Measurements from ENCODE around the gene ARHGAP18.

The ARHGAP18 gene

DNA sequence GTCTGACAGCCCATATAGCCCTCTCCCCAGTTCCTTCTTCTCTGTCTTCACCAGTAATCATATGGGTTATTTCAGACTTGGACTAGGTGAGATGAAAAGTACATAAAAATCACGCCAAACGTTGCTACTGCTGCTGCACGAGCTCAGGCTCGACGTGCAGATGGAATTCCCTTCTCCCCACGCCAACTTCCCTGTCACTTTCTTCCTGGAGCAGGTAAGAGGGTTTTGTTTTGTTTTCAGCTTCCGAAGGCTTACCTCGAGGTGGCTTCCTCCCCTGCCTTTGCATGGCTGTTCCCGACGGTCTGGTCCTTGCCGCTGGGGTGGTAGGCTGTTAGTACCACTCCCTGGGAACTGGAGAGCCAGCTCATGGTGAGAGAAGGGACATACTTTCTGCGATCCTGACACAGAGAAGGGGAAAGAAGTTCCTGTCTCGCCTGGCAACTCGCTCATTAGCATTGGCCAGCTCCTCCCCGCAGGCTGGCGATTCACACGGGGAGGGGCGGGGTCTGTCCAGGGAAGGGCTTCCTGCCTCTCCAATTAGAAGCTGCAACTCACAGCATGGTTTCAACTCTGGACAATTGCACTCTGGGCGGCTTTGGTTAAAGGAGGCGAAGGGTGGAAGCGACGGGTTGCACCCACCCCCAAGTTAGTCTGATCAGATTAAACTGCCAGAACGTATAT, at the start of gene ARHGAP18:
Gene ARHGAP18, minus strand, starts transcription at position 409 of the 681 bp plus-strand sequence. Its CDS starts 41 bp downstream, at position 368.
- DNase-seq (ENCODE audit: low read depth) = peak; percentile 64

- DNase-seq (ENCODE audit: low read depth) = no peak
Observed at GRCh38 chr6:129755787-129756186, 45.8 kb upstream of the ARHGAP18 start.

DNA sequence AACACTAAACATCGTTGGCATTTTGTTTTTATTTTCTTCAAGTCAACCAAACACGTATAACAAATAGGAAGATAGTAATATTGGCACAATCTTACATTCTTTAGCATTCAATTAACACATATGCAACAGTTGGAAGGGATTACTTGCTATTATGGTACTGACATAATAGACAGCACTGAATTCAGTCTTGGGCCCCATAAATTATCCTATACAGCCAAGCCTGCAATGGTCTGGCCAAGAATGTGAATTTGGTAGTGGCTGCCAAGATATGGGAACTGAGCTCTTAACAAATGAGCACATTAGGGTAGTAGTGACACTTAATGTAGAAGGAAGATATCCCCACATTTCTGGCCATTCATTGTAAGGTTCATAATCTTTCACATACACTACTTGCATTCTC, 44.8 kb upstream of the ARHGAP18 start:
- no peak for DNase-seq (ENCODE audit: low read depth)

- DNase-seq (ENCODE audit: low read depth) = no peak
Observed at GRCh38 chr6:129753422-129753821, 43.4 kb upstream of the ARHGAP18 start.

DNA sequence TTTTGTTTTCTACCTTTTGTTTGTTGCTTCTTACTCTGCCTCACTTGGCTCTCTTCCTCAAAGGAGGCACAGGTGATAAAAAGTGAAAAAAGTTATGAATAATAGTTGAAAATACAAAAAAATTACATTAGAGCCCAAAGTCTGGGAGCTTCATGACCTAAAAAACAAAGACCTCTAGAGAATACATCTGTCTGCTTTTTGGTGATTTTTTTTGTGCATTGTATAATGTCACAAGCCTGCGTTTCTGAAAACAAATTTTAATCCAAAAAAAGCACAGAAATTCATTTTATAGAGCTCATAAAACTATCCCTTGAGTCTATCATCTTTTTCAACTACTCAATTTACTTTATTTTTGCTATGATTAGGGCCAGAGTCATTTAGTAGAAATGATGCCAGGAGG, 41.4 kb upstream of the ARHGAP18 start:
- no peak for DNase-seq (ENCODE audit: low read depth)

DNA sequence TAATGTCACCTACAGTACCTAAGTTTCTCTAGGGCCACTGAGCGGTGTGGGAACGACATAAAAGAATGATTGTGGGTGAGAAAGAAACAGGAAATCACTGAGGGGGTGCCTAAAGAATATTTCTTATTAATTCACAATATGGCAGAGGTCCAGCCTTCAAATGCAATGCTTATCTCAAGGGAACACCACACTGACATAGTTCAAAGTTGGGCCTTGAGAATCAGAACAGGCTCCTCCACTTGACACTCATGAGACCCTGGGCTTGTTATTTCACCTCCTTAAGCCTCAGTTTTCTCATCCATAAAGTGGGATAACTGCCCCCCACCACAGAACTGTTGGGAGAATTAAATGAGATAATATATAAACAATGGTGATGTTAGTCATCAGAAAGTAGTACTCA, 40.4 kb upstream of the ARHGAP18 start:
- no peak for DNase-seq (ENCODE audit: low read depth)

GRCh38 chr6:129749749-129750120, 39.8 kb upstream of the ARHGAP18 start:
- DNase-seq (ENCODE audit: low read depth) = no peak

GRCh38 chr6:129748901-129749748, 39.1 kb upstream of the ARHGAP18 start:
- DNase-seq (ENCODE audit: low read depth) = no peak

DNA sequence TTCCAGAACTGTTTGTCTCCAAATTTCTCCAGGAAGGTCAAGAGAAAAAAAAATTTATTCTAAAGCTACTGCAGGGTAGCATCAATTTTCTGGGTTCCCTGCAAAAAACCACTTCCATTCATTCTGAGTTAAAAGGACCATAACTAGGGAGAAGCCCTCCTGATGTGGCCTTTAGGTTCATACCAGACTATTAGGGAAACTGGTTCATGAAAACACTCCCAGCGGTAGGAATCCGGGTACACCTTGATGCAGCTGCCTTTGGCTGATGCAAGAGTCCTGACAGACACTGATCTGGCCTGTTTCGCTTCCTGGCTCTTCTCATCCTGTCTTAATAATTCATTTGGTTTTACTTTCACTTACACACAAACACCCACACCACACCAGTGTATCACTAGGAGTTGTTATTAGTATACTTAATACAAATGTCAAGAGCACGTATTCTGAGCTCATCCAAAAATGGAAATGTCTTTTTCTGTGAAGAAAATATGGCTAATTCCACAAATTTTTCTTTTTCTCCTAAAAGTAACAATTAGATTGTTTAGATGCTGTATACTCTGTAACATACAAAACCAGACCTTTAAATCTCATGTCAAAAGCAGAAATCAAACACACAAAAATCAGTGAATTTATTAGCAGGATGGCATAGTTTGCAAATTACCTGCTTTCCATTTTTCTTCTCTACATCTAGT, 38.4 kb upstream of the ARHGAP18 start:
- DNase-seq (ENCODE audit: low read depth) = no peak

GRCh38 chr6:129747588-129748112, 37.7 kb upstream of the ARHGAP18 start:
- no peak for DNase-seq (ENCODE audit: low read depth)

GRCh38 chr6:129744880-129745237, 34.9 kb upstream of the ARHGAP18 start:
- DNase-seq (ENCODE audit: low read depth) = no peak

DNA sequence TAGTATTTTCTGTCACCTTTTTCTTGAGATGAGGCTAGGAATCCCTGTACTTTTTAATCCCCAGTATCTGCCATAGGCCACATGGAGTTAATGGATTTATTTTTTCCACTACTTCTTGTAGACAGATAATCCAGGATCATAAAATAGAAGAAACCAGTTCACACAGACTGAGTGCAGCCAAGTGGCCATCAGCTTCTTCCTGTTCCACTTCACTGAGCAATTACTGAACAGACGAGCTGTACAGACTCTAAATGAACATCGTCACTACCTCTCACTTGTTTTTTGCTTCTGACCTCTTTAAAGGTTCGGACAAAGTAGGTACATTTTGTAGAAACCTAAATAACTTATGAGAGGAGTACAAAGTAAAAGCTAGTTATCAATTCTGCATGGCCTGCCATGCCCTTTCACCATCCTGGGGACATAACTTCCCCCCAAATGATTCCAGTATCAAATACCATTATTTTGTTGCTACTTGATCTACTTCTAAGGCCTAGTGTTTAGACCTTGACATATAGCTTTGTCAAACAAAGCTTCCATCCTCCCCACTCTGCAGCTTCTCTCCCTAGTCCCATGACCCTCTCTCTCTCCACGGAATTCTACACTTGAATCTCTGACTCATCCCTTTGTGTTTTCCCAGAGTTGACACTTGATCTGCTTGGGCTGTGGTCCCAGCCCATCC, 34.4 kb upstream of the ARHGAP18 start:
- DNase-seq (ENCODE audit: low read depth) = no peak

DNA sequence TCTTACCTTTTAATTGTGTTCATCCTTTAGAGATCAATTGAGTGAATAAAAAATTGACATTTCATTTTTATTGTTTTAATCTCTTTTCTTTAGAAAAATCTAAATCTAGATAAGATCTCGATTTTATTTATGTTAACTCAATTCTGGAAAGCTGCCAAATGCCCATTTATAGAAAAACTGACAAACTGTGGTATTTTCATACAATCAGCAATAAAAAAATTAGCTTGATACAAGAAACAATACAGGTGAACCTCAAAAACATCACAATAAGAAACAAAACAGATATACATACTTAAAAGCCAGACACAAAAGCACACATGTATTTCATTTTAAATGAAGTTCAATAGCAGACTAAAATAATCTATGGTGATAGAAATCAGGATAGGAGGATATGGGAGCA, 30.0 kb upstream of the ARHGAP18 start:
- DNase-seq (ENCODE audit: low read depth) = no peak

- DNase-seq (ENCODE audit: low read depth) = no peak
Observed at GRCh38 chr6:129736105-129736504, 26.1 kb upstream of the ARHGAP18 start.

GRCh38 chr6:129733290-129733689, 23.3 kb upstream of the ARHGAP18 start:
- DNase-seq (ENCODE audit: low read depth) = no peak

GRCh38 chr6:129732542-129732941, 22.6 kb upstream of the ARHGAP18 start:
- DNase-seq (ENCODE audit: low read depth) = no peak

- no peak for DNase-seq (ENCODE audit: low read depth)
Observed at GRCh38 chr6:129732034-129732433, 22.1 kb upstream of the ARHGAP18 start.

DNA sequence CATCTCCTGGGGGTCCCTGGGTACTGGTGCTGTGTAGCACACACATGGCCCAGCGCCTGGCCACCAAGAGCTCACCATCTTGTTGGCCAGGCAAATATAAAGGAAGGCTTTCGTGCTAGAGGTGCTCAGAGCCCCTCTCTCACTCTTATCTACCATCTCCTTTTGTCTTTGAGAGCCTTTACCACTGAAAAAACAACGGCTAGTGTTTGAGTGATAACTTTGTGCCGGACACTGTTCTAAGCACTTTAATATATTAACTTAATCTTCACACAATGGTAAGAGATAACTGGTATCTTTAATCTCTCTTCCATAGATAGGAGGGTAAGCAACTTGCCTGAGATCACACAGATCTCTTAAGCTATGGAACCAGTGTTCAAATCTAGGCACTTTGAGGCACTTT, 21.5 kb upstream of the ARHGAP18 start:
- no peak for DNase-seq (ENCODE audit: low read depth)

DNA sequence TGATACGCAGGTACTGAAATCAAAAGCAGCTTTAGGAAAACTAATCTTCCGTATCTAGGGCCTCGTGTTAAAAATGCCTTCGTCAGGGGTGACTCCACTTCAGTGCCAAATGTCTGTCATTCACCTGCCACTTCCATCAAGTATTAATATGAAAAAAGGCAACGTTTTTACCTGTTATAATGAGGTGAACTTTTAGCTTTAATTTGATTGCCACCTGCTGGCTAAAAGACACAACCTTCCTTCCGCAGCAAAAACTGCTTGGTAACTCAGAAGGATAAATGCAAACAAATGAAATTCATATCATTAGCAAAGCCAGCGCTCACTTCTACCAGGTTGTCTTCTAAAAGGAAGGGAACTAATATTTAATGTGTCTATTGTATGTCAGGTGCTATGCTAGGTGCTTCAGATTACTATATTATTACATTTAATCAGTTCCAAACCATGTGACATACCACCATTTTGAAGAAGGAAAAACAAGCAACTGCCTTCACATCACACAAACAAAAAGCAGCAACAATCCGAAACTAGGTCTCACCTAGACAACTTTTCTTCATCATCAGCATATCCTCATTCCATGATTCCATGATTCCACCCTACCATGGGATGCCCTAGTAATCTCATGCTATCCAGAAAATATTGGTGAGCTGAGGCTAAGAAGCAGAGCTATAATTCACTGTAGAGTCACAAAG, 20.6 kb upstream of the ARHGAP18 start:
- no peak for DNase-seq (ENCODE audit: low read depth)

- no peak for DNase-seq (ENCODE audit: low read depth)
Observed at GRCh38 chr6:129726650-129727049, 16.7 kb upstream of the ARHGAP18 start.

DNA sequence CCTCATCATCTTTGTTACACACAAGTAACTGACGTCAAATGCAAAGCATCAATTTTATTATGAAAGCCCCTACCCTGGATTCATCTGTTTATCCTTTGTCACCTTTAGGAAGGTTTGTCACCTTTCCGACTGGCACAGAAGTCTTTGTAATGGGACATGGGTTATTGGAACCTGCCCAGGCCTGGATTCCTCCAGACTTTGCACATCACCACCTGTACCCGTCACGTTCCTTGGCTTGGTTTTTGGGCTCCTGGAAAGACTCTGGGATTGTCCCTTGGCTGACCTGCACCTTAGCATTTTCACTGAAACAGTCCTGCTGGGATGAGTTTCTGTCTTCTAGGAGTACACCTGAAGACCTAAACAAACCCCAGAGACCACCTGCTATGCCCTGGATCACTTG, 15.4 kb upstream of the ARHGAP18 start:
- no peak for DNase-seq (ENCODE audit: low read depth)

DNA sequence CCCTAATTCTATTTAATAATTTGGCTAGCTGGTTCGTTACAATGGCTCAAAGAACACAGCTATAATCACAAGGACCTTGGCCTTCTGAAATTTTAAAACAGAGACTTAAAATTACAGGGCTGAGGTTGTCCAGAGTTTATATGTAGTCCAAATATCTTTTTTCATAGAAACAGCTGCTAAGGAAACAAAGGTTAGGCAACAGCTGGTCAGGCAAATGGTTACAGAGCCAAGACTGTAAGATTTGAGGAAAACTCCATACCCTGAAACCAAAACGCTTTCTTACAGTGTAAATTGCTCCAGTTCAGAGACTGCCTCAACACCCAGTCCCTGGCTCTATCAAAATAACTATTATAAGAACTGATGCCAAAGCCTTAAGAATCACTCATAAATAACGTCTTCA, 9.7 kb upstream of the ARHGAP18 start:
- no peak for DNase-seq (ENCODE audit: low read depth)

Data from T-helper 22 cell (primary cell).